Measurements from ENCODE around the gene ACSS2.
A peak's percentile ranks its signal among the peaks of the same experiment; 100 is the strongest.
"Not testable (repeated sequence)": the region's sequence is repeated elsewhere in the genome, so short reads cannot be mapped to it uniquely, and the experiment has no call there.

ACSS2 gene

DNA sequence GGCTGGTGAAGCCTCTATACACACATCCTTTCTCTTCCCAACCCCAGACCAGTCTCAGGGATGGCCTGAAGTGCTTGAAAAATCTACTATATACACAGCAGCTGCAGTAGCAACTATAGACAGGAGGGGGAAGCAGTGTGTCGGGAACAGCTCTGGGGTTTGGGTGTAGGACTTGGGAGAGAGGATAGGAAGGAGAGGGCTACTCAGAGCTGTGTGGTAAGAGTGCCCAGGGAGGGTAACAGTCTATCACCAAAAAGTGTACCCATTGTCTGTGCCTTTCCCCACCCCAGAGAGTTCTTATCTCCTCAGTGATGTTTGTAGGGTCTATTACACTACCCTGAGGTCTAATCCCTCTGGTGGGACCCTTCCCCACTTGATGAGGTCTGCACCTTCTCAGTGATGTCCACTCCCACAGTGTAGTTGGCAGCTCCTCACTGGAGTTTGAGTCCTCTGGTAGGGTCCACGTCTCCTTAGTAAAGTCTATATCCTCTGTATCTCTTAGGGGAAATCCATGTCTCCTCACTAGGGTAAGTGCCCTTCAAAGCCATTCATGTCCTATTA is 2.2 kb upstream of the ACSS2 start:
- DNase-seq = peak; percentile 92

DNA sequence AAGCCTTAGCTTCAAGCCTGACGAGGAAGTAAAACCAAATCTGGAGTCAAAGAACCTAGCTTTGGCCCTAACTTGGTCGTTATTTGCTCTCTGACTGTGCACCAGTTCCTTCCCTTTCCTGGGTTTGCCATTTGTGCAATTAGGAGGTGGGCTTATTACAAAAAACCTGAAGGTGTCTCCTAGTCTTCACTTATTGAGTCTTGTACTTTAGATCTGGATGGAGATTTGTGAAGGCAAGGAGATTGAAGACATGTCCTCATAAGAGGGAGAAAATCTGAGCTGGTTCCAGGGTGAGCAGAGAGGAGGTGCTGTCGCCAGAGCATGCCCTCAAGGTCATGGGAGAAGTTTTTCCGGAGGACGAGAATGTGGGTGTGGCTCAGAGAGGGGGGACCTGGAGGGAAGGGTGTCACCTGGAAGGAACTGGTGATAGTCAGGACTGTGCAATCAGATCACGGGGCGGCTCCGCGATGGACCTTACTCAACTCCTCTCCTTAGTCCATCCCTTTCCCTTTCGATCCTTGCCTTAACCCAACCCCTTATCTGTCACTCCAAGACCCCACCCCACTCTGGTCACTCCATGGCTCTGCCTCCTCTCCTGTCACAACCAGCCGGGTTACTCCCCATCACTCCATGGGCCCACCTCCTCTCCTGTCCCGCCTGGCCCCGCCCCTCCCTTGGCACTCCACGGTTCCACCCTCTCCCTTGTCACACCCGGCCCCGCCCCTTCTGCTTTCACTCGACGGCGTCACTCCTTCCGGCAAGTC is 588 bp upstream of the ACSS2 start:
- peak; percentile 96 for DNase-seq

DNA sequence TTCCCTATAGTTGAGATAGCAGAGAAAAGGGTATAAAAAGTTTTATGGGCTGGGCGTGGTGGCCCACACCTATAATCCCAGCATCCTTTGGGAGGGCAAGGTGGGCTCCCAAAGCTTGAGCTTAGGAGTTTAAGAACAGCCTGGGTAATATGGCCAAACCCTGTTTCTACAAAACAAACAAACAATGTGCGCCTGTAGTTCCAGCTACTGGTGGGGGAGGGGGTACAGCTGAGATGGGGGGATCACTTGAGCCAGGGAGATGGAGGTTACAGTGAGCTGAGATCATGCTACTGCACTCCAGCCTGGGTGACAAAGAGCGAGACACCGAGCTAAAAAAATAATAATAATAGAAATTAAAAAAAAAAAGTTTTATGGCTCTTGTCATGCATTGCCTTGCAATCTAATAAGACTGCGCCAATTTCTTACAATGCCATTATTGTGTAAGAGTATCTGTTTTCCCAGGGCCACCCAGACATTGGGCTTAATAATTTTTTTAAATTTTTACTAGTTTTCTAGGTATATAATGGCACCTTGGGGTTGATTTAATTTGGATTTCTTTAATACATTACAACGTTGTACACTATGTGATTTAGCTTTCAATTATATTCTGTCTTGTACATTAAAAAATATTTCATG is 3.9 kb downstream of the ACSS2 start:
- DNase-seq = no peak

DNA sequence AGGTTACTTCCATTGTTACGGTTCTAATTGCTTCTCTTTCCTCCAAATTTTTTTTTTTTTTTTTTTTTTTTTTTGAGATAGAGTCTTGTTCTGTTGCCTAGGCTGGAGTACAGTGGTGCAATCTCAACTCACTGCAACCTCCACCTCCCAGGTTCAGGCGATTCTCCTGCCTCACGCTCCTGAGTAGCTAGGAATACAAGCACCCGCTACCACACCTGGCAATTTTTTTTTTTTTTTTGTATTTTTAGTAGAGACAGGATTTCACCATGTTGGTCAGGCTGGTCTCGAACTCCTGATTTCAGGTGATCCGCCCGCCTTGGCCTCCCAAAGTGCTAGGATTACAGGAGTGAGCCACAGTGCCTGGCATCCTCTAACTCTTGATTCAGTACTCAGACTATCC is 4.6 kb downstream of the ACSS2 start:
- not testable (repeated sequence) for DNase-seq

DNA sequence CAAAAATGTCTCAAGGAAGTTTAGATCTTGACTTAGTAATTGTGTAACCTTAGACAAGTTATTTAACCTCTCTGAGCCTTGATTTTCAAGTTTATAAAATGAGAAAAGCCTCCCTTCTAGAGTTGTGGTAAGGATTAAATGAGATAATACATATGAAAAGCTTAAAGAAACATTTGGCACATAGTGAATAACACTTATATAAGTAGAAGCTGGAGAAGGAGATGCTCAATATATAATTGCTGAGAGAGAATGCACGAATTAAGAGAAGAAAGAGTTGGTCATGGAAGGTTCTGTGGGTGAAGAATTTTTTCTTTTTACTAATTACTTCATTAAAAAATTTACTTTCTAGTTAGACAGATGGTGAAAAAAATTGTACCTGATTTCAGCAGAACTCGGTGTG is 5.3 kb downstream of the ACSS2 start:
- no peak for DNase-seq

DNA sequence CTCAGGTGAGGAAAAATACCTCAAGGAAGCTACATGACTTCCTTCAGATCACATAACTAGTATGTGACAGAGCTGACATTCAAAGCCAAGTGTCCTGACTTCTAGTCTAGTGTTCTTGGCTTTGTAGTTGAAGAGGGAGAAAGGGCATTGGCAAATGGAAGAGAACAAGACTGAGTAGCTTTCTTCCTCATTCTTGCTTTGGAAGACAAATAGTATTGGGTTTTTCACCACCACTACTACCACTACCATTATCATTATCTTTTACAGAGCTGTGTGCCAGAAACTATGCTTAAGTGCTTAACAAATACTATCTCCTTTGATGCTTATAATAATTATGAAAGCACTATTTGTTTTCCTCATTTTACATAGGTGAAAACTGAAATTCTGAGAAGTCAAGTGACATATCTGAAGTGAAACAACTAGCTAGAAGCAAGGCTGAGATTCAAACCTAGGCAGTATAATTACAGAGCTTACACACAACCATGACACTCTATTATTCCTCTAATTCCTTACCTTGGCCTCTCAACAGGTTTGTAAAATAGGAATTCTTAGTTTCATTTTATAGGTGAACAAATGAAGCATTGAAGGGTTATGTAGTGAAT is 6.8 kb downstream of the ACSS2 start:
- DNase-seq = no peak

DNA sequence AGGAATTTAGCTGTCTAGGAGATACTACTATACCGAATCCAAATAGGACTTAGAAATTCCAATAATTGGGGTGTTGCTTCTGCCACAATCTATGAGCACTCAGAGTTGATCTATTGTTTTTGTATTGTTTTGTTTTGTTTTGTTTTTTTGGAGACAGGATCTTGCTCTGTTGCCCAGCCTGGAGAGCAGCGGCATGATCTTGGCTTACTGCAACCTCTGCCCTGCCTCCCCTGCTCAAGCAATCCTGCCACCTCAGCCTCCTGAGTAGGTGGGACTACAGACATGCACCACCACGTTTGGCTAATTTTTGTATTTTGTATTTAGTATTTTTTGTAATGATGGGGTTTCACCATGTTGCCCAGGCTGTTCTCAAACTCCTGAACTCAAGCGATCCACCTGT is 7.4 kb downstream of the ACSS2 start:
- no peak for DNase-seq

DNA sequence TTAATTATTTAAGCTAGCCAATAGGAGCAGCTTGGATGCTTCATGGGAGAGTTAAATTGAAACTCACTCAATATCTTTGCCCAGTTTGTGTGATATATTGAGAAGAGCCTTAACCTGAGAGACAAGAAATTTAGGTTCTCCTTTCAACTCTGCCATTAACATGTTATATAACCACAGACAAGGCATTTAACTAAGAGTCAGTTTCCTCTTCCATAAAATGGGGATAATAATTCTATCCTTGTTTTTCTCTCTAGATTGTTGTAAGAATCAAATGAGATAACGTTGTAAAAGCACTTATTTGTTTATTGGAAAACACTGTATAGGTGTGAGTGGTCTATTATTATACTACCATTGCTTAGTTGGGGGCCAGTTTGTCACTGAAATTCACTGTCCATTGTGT is 7.8 kb downstream of the ACSS2 start:
- no peak for DNase-seq

DNA sequence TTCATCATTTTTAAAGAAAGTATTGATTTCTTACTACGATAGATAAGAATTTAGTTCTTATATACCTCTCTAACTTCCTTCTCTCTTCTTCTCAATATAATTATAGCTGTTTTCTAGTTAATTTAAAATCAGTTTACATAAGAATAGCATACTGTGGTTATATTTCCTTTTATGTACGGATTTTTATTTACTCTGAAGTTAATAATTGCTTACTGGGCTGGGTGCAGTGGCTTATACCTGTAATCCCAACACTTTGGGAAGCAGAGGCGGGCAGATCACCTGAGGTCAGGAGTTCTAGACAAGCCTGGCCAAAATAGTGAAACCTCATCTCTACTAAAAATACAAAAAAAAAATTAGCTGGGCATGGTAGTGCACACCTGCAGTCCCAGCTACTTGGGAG is 9.7 kb downstream of the ACSS2 start:
- DNase-seq = no peak

DNA sequence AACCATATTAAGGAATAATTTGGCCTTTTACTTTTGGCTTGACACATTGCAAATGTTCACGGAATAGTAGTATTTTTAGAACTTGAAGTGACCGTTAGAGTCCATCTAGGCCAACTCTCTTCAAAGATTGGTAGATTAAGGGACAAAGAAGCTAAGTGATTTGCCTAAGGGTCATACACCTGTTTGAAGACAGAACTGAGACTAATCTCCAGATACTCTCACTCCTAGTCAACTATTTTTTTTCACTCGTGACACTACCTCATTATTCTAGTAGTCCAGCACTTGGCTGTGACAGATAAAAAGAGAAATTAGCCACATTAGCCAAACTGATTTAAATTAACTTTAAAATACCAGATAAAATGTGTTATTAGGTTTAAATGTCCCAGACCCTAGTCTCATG is 10.6 kb downstream of the ACSS2 start:
- DNase-seq = no peak

DNA sequence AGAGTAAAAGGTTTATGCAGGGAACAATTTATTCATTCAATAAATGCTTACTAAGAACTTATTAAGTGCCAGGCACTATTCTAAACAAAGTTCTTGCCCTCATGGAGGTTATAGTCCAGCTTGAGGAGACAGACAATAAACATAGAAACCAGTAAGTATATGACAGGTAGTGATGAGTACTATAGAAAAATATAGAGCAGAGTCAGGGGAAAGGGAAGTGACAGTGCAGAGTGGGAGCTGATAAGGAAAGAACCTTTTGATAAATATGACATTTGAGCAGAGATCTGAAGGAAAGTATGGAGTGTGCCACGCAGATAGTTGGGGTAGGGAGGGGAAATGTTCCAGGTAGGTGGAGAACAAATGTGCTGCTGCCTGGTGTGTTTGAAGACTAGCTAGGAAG is 12.1 kb downstream of the ACSS2 start:
- DNase-seq = no peak

DNA sequence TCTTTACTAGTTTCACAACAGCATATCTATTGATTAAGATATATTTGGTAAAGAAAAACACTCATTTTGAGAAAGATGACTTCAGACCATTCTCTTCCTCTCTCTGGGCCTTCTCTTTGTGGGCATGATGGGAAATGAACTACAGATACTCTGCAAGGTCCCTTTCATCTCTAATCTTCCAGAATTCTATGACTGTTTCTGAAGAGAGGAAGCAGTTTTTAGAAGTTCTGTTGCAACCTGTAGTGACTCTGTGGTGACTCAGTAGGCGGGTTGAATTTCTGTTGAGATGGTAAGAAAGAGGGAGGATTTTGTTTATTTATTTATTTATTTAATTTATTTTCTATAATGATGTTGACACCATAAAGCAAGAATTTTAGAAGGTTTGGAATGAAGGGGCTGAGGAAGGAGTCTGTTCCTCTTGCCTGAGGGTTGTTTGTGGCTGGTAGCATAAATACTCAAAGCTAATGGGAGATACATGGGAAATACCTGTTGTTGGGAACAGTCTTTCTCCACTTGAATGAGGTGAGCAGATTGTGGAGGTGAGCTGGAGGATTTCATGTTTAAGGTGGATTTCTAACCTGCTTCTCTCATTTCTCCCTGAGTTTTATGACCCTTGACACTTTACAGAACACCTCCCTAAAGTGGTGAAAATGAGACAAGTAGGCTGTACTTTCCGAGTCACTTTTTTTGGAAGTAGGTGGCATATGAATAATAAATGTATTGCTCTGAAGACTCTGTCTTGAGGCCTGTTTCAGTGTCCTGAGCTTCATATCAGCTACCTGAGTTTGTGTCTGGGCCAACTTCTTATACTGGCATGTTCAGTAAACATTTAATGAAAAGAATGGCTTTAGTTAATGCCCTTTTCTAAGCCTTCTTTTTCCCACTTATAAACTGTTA is 15.0 kb downstream of the ACSS2 start:
- DNase-seq = peak; percentile 9

DNA sequence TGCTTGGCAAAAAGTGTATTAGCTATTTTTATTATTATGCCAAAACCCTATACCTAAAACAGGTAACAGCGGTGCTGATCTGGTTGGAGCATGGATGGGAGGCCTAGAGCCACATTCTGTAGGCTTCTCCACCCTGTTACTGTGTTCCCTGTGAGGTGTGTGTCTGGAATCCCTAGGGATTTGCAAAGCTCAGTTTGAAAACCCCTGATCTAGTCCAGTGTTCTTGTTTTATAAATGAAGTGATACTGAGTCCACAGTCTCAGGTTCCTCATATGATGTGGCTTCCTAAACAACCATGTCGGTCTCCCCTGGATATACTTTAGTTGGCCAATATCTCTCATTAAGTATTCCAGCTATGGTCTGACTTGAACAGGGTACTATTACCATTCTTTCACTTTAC is 16.3 kb downstream of the ACSS2 start:
- DNase-seq = no peak

DNA sequence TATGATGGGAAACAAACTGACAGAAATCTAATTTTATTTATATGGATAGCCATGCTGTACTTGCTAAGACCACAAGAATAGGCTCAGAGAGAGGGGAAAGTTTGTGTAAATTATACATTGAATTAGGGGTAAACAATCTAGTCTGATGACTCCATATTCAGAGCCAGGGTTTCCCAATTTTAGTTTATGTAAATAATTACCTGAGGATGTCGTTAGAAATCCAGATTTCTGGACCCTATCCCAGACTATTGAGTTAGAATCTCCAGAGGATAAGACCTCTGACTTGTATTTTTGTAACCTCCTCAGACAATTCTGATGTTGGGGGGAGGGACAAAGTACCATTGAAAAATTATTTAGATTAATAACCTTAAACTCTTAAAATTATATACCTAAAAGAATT is 18.3 kb downstream of the ACSS2 start:
- DNase-seq = no peak

DNA sequence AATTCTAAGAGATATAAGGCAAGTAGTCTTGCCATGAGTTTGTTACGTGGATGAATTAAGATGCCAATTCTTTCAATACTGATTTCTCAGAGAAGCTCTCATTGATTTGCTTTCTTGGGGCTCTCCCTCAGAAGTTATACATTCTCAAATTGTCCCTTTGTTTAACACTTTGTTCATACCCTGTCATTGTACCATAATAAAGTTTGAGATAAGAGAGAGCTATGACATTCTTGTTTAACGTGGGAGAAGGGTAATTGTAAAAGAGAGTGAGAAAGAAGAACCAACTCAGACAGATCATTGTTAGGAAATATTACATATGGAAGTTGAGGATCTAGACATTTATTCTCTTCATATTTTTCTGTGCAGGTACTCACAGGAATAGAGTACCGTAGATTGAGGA is 19.1 kb downstream of the ACSS2 start:
- DNase-seq = no peak

DNA sequence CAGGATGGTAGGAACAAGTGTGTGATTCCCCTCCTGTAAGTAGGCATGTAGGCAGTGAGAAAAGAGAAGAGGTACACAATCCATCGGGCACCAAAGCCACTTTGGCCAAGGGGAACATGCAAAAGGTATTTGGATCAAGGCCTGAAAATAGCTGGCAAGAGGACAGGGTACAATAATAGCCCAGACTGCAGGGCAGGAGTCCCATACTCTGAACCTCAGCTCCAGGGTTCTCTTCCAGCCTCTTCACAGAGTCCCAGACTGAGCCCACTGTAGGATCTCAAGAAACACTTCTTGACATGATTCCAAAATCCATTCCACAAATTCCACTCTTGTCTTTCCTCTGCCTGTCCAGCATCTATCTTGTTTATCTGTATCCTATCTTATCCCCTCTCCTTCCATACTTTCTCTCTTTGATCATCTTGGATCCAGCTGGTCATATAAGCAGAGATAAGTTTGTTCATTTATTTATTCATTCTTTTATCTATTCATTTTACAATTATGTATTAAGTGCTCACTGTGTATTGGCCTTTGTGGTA is 19.7 kb downstream of the ACSS2 start:
- DNase-seq = no peak

DNA sequence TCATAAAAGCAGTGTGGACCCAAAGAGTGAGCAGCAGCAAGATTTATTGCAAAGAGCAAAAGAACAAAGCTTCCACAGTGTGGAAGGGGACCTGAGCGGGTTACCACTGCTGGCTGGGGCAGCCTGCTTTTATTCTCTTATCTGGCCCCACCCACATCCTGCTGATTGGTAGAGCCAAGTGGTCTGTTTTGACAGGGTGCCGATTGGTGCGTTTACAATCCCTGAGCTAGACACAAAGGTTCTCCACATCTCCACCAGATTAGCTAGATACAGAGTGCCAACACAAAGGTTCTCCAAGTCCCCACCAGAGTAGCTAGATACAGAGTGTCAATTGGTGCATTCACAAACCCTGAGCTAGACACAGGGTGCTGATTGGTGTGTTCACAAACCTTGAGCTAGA is 21.7 kb downstream of the ACSS2 start:
- DNase-seq = not testable (repeated sequence)

DNA sequence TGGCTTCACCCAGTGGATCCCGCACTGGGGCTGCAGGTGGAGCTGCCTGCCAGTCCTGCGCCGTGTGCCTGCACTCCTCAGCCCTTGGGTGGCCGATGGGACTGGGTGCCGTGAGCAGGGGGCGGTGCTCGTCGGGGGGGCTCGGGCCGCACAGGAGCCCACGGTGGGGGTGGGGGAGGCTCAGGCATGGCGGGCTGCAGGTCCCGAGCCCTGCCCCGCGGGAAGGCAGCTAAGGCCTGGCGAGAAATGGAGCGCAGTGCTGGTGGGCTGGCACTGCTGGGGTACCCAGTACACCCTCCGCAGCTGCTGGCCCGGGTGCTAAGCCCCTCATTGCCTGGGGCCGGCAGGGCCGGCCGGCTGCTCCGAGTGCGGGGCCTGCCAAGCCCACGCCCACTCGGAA is 22.3 kb downstream of the ACSS2 start:
- not testable (repeated sequence) for DNase-seq

DNA sequence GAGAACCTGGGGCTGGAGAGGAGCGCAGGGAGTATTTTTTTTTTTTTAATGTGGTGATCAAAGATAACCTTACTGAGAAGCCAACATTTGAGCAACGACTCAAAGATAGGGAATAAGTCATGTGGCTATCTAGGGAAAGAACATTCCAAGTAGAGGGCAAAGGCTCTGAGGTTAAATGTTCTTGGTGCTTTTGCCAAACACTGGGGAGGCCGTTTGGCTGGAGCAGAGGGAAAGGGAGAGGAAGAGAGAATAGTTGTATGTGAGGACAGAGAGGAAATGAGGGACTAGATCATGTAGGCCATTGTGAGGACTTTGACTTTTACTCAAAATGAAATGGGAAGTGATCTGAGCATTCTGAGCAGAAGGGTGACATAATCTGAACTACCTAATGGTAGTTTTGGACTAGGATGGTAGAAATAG is 27.8 kb downstream of the ACSS2 start:
- no peak for DNase-seq

DNA sequence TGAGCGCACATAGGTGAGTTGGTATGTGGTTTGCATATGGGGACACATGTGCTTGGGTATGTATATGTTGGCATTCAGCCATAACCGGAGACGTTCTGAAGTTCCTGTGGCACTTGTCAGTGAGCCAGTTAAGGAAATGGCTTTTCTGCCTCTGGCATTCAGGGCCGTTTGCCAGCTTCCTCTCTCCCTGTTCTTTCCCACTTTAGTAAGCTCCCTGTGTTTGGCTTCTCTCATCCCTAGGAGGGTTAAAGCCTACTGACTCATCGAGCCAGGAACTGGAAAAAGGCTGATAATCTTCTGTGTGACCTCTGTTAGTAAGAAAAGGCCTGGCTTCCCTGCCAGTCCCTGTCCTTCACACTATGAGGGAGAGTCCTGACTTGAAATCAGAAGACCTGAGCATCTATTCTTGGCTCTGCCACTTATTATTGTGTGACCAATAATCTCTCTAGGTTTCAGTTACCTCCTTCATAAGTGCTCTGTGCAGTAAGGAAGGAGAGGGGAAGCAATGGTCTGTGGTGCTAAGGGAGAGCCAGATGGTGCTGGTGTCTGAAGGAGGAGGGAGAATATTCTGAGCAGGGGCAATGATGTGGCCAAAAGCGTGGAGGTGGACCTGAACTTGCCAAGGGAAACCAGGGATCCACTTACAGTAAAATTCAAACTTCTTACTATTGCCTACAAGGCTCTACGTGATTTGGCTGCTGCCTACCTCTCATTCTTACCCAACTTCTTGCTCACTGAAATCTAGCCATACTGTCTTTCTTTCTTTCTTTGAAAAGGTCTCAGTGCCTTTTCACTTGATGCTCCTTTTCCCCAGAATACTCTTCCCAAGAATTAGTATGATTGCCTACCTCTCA is 31.4 kb downstream of the ACSS2 start:
- DNase-seq = peak; percentile 83

DNA sequence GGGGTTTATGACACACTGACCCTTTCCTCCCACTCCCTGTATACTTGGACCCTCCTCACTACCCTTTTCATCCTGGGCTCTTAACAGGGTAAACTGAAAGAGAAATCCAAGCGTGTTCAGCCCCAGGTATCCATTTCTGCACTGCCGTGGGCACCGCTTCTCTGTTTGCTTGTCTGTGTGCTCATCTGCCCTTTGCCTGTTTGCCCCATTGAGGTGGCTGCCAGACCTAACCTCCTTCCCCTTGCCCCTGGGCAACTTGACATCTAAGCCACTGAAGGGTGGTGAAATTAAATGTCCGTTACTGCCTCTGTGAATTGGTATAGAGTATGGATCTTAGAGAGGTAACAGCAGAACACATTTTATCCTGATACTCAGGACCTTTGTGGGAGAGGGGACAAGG is 38.7 kb downstream of the ACSS2 start:
- DNase-seq = no peak
